Stimulated activated CD4-positive, alpha-beta T cell treated with anti-CD3 and anti-CD28 coated beads, Interleukin-2, amount 100 ng/mL, for 4 hours (primary cell): ENCODE results near the gene PAPPA.

ENCODE experiments used
- DNase-seq: peaks from one replicate; pipeline ENCODE4 v3.0.0-alpha.2; 2020; ENCODE audit warnings: low read depth

The PAPPA gene

GRCh38 chr9:116153765-116154333 is at the start of gene PAPPA:
Gene PAPPA (plus strand): TSS chr9:116153791. CDS start chr9:116154173, 382 bp downstream.
- DNase-seq: no peak

- no peak for DNase-seq
Observed at GRCh38 chr9:116103976-116104820, 49.4 kb upstream of the PAPPA start.

GRCh38 chr9:116112236-116112635 is 41.4 kb upstream of the PAPPA start:
- no peak for DNase-seq

GRCh38 chr9:116115761-116116353 is 37.7 kb upstream of the PAPPA start:
- no peak for DNase-seq

GRCh38 chr9:116116393-116116792 is 37.2 kb upstream of the PAPPA start:
- no peak for DNase-seq

GRCh38 chr9:116123171-116123570 is 30.4 kb upstream of the PAPPA start:
- DNase-seq: no peak

- no peak for DNase-seq
Observed at GRCh38 chr9:116124472-116125040, 29.0 kb upstream of the PAPPA start.

GRCh38 chr9:116133163-116133562 is 20.4 kb upstream of the PAPPA start:
- no peak for DNase-seq

GRCh38 chr9:116134975-116135374 is 18.6 kb upstream of the PAPPA start:
- DNase-seq: no peak

- no peak for DNase-seq
Observed at GRCh38 chr9:116137010-116137409, 16.6 kb upstream of the PAPPA start.

- no peak for DNase-seq
Observed at GRCh38 chr9:116137581-116137980, 16.0 kb upstream of the PAPPA start.

- DNase-seq: no peak
Observed at GRCh38 chr9:116141864-116142561, 11.6 kb upstream of the PAPPA start.

- DNase-seq: no peak
Observed at GRCh38 chr9:116142706-116143492, 10.7 kb upstream of the PAPPA start.

GRCh38 chr9:116144038-116144437 is 9.6 kb upstream of the PAPPA start:
- DNase-seq: no peak

- DNase-seq: no peak
Observed at GRCh38 chr9:116144555-116144954, 9.0 kb upstream of the PAPPA start.

- DNase-seq: no peak
Observed at GRCh38 chr9:116145036-116145435, 8.6 kb upstream of the PAPPA start.

GRCh38 chr9:116147821-116148220 is 5.8 kb upstream of the PAPPA start:
- DNase-seq: no peak

GRCh38 chr9:116149844-116150243 is 3.7 kb upstream of the PAPPA start:
- DNase-seq: no peak

GRCh38 chr9:116151199-116151598 is 2.4 kb upstream of the PAPPA start:
- no peak for DNase-seq

- no peak for DNase-seq
Observed at GRCh38 chr9:116151966-116152381, 1.6 kb upstream of the PAPPA start.

- no peak for DNase-seq
Observed at GRCh38 chr9:116152390-116152789, 1.2 kb upstream of the PAPPA start.
